ENCODE measurements around the gene TIGIT.

TIGIT gene

DNA sequence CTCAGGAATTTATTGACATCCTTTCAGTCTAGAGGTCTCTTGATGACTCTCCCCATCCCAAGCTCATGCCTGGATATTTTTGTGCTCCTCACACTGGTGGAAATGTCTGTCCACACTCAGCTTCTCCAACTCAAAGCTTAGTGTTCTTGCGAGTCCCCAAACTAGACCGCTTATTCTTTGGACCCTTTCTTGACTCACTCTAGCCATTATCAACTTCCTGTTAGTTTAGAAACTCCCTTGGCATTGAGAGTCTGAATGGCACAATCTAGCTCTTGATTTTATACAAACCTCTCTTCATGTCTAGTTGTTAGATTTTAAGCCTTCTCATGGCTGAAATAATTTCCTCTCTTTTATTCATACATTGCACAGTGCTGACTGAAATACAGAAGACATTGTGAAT is 19.6 kb downstream of the TIGIT start:
- no peak for DNase-seq

DNA sequence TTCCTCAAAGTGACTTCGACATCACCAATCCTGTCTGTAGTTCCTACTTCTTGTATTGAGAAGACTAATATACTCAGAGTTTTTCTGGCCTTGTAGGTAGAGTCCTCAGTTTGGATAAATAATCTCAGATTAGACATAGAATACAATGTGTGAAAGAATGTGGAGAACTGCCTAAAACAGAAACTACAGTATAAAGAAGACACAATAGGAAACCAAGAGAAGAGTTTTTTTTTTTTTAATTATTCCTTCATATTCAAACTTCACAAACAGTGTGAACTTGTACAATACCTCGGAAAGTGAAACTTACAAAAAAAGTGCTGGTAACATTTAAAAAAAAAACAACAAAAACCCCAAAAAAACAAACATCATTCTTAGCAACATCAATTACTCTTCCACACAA is 20.5 kb downstream of the TIGIT start:
- DNase-seq: no peak

DNA sequence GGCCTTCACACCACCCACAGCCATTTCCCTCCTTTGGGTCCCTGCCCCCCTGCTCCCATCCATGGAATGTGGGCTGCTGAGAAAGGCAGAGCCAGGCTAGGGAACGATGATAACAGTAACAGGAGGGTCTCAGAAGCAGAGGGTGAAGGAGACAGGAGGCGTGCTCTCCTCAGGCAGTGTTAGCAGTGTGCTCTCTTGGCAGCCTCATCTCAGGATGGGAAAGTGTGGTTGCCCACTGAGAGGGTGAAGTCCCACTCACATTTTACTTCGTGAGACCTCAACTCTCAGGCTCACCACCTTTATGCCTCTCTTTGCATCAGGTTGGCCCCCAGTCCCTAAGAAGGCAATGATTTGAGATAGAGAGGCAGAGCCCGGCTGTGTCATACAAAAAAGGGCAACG is 24.5 kb downstream of the TIGIT start:
- no peak for DNase-seq

DNA sequence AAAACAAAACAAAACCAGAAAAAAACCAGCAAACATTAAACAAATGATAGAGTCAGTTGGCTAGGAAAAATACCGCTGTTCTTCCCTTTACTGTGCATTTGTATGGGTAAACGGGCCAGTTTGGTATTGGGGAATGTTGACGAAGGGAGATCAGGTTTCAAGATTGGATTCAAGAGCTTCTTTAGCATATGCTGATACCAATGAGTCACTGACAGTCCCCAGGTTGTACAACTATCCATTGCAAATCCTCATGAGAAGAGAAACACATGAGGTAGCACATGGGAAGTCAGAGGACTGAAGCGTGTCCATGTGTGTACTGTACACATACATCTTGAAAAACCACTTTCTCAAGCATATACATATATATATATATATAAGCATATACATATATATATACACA is 25.6 kb downstream of the TIGIT start:
- no peak for DNase-seq

DNA sequence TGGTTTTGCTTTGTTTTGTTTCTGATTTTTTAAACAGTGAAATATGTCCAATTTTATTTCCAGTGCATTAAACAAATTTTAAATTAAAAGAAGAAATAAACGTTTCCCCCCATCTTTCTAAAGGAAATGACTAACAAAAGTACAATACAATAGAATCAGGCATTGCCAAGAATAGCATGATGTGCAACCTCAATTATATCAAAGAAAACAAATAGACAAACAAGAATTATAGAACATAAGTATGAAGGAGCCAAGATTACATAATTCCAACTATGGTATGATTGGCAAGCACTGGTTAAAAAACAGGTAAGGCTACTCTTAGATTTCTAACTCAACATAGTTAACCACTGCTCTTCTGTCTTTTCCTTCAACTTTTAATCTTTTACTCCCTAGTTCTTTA is 26.4 kb downstream of the TIGIT start:
- DNase-seq: no peak

DNA sequence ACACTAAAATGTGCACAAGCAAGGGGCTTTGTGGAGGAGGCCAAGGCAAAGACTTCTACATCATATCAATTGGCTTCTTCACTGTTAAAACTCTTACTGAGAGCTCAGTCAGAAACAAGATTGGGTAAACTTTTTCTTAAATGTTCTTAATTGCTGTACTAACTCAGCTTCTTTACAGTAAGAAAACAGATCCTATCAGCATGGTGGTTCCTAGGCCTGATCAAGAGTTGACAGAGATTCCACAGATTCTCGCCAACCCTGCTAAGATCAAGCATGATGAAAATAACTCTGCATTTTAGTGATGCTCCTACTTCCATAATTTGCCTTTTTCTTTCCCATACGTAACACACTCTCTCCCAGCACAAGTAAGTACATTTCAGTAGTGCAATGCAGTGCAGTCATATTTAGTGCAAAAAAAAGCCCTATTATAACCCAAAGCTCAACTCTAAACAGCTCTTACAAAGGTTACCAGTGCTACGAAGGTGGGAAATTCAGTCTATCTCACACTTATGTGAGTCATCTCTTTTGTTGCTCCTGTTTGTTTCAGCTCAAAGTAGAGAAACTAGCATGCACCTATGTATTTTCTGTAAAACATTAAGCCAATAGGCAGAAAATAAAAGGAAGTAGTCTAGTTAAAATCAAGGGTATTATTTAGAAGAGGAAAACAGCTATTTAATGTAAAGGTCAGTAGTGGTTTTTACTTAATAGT is 29.9 kb downstream of the TIGIT start:
- DNase-seq: no peak

DNA sequence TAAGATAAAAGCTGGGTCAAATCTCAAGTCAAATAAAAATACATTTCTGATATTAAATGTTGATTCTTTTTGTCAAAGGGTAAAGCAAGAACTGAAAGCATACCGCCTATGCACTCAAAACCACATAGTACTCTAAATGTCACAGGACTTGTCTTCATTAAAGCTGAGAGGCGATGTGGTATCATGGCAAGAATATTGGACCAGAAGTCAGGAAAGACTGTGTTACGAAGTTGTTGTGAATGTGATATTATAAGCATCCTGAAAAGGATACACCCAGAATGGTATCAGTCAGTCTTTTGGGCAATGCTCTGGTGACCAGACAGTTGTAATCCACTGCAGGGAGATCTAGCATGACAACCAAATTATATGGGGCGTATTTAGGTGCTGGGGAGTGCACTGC is 33.8 kb downstream of the TIGIT start:
- DNase-seq: no peak

DNA sequence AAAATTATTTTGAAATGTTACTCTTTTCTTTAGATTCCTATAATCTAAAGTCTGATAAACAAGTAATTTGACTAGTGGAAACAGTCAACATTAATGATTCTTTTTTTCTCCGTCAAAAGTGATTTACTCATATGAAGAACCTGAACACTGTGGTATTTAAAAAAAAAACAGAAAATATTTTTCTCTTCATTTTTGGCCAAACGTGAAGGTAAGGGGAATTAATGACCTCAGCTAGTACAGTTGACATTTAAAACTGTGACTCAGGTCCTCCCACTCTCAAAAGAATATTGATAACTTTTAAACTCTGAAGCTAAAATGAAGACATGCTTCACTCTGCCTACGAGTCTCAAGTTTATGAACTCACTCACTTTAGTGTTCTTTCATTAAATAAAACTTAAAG is 34.5 kb downstream of the TIGIT start:
- no peak for DNase-seq

DNA sequence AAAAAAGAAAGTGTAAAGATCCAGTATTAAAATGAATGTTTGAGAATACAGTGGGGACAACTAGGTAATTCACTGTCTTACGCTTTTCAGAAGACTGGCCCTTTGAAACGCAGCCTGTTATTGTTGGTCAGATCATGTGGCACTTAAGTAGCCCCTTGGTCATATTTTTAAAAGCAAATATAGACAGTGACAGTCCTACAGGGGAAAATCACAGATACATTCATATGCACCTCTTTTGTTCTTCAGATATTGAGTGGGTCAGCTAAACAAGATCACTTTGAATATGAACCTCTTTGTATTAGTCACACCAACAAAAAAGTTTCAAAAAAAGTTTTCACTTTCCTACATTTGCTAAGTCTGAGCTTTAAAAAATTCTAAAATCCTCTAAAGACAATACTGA is 36.0 kb downstream of the TIGIT start:
- no peak for DNase-seq

DNA sequence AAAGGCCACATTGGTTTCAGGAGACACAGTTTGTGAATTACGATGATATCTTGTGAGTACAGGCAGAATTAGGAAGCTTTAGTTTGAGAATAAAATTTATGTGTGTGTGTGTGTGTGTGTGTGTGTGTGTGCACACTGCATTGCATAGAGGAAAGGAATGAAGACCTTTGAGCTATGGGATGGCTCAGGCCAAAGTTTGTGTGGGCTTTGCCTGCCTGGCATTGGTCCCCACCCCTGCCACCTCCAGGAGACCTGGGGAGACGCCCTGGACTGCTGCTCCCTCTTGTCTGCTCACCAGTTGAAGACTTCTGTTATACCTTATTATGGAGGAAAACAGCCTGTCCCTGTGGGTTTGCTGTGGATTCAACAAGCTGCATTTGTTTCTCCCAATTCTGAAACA is 37.2 kb downstream of the TIGIT start:
- DNase-seq: no peak

DNA sequence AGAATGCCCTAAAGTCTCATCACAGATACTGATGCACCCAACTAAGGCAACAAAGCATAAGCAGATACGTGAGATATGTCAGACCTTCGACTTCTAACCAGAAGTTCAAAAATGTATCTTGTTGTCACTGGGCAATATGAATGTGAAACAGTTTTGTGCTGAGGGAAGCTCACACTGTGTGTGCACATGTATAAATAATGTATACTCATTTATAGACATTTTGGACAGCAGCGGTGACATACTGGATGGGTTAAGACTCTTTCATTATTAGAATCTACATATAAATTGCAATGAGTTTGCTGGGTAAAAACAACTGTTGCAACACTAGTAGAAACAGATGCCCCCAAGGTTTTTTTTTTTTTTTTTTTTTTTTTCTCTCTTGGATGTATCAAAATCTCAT is 37.9 kb downstream of the TIGIT start:
- DNase-seq: no peak

DNA sequence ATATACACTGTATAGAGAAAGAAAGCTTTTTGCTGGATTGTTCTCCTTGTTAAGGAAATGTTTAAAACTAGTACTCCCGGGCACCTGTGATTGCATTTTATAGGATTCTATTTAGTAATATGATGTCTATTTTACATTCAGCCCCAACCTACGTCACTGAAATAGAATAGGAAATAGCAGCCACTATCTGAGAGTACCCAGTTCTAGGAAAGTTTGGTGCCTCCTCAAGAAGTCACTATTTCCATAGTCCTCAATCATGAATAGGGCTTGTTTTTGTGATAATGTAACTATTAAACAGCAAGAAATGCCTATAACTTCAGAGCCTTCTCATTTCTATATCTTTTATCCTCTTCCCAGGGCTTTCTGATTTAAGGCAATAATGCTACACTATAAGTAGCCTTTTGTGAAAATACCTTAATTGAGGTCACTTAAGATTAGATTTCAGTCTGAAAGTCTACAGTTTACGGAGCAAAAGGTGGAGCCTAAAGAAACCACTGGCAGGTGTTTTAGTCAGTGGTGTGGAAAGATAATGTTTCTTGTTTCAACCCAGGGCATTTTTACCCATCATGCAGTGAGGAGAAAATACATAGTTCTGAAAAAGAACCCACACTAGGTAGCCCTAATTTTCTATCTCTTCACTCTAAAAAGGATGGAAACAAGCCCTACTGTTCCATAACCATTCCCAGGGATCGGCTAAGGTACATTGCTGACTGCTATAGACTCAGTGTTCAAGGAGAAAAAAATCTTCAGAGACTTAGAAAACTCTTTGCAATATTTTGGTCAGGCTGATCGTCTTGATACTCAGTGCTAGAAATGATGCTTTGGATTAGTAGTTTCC is 38.7 kb downstream of the TIGIT start:
- DNase-seq: no peak

DNA sequence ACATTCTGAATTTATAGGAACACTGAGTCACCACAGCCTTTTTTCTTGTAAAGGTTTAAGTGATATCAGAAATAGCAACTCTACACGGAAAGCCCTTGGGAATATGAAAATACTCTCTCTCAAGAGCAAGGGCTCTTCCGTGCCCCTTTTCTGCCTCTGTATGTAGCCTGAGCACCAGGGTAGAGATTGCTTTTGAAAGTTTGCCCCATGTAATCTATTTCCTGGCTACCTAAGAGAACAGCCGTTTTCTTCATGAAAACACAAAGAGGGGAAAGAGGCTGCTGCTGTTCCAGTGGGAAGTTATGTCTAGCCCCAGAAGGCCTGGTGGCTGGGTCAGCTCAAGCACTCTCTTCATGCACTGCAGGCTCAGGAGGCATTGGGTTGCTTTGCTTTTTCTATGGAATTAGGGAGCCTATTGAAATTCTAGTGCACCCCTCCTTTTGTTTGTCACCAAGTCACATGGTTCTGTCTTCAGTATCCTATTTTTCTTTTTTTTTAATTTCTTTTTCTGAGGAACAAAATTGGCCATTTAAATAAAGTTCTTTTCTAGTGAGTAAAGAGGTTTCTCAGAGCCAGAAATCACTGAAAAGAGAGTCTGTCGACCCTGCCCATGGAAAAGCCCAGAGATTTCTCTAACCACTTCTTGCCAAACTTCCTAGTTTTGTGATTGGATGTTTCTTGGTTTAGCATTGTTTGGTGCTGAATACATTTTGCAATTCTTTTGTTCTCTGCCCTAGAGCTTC is 39.5 kb downstream of the TIGIT start:
- no peak for DNase-seq

DNA sequence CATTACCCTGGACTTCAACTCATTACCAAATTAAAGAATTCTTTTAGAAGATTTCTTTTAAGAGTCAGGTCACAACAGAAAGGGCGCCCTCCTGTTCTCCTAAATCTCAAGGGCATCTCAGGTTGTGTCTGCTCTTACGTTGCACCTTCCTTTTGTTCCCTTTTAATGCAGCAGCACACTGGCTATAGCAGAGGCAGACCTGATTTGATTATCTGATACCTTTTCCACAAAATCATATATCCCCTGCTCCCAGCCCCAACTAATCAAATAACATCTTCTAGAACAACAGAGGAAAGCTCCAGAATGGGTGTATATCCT is 40.1 kb downstream of the TIGIT start:
- no peak for DNase-seq

DNA sequence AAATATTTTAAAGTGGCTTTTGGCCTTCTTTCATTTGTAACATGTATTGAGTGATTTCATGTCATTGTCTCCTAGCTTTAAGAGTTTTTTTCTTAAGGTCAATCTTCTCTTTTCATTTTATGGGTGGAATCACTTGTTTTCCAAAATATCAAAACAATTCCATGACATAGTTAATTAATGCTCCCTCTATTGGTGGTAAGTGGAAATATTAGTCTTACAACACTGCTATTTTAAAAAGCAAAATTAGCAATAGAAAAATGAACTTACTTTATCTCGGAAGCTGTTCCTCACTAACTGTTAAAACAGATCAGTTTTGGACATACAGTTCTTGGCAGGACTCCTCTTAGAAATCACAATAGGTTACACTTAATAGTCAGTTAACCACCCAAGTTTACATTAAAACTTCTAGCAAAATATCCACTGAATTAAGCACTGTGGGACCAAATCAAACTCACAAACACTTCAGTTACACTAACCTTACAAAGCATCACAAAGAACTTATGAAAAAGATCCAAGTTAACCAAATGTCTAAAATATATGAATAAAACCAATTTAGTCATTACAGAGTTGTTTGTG is 42.4 kb downstream of the TIGIT start:
- DNase-seq: no peak

DNA sequence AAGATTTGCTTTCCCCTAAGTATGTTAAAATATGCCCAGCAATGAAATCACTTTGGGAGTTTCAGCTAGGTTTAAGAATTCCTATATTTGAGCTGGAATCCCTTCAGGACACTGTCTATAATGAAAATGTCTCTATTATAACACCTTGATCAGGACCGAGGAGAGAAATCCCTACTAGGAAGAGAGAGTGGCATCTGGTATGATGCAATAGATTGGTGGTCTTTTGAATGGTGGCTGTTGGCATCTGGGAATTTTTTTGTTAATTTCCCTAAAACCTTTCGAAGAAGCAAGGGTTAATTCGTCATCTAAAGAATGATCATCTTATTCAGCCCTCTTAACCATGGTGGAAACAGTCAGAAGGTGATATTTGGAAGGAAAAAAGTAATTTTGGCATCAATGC is 43.0 kb downstream of the TIGIT start:
- DNase-seq: no peak

DNA sequence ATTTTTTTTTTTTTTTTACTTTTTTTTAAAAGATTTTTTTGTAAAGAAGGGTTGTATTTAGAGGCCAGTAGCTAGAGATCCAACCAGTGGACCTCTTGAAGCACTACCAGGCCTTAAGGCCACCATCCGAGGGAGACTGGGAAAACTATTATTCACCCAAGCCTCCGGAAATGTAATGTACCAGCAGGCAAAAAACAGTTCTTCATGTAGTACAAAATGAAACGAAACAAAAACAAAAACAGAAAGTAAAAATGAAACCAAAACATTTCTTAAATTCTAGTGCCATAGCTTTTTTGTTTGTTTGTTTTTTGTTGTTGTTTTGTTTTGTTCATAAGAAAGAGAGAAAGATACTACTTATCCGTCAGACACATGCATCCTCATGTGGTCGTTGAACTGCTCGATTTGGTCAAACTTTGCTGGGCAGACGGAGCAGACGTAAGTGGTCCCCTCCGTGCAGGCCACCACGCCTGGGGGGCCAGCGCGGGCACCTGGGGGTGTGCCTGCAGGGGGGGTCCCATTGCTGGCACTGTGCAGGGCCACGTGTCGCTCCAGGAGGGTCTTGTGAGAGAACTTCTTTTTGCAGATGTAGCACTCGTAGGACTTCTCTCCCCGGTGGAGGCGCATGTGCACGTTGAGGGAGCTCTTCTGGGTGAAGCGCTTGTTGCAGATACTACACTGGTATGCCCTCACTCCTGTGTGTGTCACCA is 45.0 kb downstream of the TIGIT start:
- no peak for DNase-seq

DNA sequence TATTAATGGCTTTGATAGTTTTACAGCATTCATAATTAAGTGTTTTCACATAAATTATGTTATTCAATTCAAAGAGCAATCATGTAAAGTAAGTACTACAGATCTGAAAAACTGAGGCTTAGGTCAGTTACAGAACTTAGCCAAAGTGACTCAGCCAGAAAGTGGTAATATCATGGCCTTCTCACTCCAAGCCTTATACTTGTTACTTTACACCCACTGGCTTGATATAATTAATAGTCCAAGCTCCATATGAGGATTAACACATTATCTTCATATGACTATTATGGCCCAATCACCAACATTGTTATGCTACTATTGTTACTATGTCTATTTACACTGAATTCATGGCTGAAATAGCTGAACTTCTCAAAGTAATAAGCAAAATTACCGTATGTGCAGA is 50.7 kb downstream of the TIGIT start:
- no peak for DNase-seq

DNA sequence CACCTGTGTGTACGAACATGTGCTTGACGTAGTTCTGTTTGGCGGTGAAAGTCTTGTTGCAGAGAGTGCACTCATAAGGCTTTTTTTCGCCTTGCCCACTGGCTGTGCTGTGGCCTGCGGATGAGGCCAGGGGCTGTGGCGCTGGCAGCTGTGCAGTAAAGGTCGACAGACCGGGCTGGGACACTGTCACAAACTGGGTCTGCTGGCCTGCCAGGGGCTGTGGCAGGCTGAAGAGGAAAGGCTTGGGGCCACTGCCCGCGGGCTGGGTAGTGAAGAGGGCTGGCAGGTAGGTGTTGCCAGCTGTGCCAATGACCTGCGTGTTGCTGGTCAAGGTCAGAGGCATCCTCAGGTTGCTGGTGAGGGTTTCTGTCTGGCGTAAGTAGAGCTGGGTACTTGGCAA is 56.4 kb downstream of the TIGIT start:
- DNase-seq: no peak

DNA sequence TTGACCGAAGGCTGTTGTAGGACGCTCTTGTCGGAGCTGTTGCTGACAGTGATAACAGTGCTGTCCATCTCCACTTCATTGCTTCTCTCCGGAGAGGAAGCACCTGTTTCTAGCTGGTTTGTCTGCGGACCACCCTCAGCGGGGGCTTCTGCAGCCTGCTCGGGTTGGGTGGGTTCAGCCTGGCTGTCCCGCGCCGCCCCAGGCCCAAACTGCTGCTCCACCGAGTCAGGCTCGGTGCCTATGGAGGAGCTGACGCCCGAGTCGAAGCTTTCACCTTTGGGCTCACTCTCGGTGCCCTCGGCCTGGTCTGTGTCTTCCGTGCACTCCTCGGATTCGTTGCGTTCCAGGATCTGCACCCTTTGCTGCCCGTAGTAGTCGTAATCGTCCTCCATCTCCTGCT is 56.9 kb downstream of the TIGIT start:
- DNase-seq: no peak

DNA sequence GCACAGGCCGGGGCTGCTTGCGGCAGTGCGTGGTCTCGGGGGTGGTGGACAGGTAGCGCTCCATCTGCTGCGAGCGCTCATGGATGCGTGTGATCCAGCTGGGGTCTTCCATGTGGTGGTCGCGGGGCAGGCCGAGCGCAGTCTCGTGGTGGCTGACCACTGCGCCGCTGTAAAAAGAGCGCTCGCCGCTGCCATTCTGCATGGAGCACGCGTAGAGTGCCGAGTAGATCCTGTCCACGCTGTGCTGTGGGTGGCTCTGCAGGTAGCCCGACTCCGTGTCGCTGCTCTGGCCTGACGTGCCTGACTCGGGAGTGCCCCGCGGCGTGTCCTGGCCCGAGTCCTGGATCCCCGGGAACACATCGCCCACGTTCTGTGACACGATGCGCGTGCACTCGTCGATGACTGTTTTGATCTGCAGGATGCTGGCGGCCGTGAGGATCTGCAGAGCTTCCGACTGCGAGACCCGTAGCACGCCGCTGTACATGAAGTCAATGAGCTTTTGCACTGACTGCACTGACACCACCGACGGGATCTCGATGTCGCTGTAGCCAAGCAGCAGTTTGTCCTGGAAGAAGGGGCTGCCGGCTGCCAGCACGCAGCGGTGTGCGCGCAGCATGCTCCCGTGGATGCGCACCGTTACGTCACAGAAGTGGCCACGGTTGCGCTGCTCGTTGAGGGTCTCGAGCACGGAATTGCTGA is 57.4 kb downstream of the TIGIT start:
- DNase-seq: no peak

DNA sequence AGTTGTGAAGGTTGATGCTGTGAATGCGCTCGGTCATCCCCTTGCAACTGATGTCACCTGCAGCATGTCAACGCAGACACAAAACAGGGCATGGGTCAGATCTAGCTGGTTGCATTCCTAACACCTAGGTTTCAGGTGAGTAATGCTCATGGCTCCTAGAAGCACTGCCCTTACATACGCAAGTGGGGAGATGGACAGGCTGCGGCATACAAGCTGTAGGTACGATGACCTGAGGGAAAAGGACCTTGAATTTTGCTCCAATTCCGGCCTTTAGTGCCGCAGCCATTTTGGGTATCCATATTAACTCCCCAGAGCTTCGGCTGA is 58.0 kb downstream of the TIGIT start:
- DNase-seq: no peak

DNA sequence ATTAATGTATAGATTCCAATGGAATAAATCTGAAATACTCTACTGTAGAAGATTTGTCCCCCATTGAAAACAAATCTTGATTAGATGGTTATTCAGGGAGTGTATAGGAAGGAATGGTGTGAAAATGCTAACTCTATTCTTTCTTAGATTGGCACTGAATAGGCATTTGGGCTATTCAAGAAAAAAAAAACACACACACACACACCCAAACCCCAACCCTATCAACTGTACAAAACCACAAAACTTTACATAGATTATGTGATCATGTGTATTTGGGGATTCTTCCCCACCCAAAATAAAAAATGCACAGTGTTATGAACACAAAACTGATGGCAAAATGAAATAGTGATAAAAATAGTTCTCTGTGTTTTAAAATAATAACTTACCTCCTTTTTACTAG is 61.8 kb downstream of the TIGIT start:
- no peak for DNase-seq
